NCI-H1694 (cell line): ENCODE measurements around the gene CYP4F12.

Source experiments
- DNase-seq: peaks from one replicate; lab custom pipeline; 2025; lab: John Stamatoyannopoulos, UW

The CYP4F12 gene

DNA sequence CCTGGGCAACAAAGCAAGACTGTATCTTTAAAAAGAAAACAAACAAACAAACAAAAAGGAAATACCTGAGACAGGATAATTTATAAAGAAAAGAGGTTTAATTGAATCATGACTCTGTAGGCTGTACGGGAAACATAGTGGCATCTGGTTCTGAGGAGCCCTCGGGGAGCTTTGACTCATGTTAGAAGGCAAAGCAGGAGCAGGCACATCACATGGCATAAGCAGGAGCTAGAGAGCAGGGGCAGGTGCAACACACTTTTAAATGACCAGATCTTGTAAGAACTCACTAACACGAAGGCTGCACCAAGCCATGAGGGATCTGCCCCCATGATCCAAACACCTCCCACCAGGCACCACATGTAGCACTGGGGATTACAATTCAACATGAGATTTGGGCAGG is 41.8 kb downstream of the CYP4F12 start:
- no peak for DNase-seq

DNA sequence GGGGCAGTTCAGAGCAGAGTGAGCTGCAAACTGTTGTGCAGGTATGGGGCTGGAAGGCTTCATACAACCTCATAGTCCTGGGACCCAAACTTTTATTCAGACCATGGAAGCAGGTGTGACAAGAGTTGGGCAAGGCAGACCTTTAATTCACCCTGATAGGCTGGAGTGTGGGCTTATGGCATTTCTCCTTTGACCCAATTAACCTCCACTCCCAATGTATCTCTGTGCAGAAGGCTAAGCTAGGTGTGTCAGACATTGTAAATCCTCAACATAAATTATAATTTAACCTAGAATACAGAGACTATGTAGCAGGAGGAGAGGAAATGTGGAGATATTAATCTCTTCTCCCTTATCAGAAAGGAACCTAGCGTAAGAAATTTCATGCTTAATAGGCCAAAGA is 42.8 kb downstream of the CYP4F12 start:
- no peak for DNase-seq

DNA sequence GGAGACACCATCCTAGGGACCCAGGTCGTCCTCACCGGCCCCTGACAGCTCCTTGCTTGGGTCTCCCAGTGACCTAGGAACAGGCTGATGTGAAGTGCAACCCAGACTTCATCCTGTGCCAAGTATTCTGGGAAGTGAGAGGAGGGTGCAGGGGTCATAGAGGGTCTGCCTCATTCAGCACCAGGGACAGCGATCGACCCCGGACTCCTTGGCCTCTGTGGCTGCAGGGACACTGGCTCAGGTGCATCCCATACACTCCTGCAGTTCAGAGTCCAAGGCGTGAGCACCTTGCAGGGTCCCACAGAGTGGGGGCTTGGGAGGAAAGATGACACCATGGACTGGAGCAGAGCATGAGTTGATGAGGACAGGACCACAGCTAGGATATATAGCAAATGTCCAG is 44.9 kb downstream of the CYP4F12 start:
- no peak for DNase-seq

DNA sequence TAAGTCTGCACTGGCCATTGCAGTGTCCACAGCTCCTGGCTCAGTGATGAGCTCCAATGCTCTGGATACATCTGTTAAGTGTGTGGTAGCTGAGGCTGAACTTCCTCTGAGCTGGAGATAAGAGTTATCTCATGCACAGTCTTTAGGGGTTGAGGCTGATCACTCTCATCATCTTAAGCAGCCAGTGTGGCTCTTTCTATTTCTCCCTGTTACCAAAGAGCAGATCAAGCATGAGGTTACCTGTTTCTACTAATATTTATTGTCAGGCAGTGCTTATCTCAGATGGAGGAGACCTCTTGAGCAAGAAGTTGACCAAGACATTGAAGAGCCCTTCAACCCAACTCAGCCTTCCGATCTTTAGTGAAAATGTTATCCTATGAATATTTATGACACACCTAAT is 48.4 kb downstream of the CYP4F12 start:
- DNase-seq: no peak

DNA sequence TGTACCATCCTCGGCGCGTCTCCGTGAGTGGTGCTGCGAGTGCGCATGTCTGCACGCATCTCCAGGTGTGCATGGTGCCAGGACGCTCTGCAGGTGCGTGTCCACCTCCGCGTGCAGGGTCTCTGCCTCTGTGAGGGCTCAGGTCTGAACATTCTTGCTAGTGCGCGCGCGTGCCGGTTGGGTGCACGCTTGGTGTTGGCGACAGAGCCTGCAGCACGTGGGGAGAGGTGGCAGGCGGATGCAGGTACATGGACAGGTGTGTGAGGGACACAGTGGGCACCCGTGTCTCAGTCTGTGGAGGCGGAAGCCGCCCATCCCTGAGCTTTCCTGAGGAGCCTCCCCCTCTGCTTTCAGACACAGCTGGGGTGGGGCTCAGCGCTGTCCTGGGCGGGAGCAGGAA is 50.1 kb downstream of the CYP4F12 start:
- DNase-seq: no peak

DNA sequence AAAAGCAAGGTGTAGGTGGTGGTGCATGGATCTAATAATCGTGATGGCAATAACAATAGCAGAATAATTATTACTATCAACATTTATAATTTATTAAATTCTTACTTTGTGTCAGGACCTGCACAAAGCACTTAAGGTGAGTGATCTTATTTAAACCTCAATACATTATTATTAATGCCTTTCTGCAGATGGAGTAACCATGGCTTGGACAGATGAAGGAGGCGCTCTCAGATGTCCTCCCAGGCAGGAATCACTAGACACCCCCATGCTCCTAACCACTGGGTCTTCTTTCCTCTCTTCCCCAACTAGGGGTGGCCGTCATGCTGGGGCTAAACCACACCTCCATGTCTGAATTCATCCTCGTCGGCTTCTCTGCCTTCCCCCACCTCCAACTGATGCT is 54.8 kb downstream of the CYP4F12 start, which contains the start of gene OR10H2:
OR10H2 (plus strand) TSS at position 301 of the 400 bp plus-strand sequence; CDS start at position 321, 20 bp downstream.
- DNase-seq: no peak

DNA sequence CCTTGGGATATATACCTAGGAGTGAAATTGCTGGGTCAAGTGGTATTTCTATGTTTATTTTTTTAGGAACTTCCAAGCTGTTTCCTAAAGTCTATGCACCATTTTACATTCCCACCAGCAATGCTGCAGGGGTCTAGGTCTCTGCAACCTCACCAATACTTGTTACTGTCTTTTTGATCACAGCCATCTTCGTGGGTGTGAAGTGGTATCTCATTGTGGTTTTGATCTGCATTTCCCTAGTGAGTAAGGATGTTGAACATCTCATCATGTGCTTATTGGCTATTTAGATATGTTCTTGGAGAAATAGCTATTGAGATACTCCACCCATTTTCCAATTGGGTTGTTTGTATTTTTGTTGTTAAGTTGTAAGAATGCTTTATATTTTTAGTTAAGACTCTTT is 57.7 kb downstream of the CYP4F12 start:
- DNase-seq: no peak

DNA sequence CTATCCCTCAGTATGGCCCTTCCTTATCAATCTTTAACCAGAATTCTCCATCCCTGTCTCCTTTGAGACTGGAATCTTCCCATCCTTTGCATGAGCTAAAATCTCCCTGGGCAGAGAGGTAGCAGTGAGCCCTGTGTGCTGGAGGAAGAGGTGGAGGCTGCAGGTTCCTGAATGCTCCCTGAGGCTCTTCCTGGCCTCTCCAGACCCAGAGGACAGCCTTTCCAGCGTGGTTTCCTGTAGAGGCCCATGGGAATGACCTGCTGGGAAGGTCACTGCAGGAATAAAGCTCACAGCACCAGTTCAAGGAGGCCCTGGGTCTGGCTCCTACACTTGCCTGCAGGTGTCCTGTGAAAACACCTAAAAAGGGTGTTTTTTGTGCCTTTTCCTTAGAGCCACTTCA is 59.5 kb downstream of the CYP4F12 start:
- no peak for DNase-seq

DNA sequence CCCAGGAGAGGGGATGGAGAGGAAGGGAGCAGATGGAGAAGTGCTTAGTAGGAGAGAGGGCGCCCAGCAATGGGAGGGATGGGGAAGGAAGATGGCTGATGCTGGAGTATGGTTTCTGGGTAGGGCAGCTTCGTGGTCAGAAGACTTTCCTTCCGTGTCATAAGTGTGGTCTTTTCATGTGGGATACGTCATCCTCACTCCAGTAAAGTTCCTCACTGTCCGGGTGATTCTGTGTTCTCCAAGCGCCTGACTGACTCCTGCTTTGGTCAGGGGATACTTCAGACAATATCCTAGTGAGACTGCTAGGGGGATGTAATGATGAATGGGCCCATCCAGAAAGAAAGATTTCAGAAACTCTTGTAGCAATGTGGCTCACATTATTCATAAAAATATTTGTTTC is 61.0 kb downstream of the CYP4F12 start:
- no peak for DNase-seq

DNA sequence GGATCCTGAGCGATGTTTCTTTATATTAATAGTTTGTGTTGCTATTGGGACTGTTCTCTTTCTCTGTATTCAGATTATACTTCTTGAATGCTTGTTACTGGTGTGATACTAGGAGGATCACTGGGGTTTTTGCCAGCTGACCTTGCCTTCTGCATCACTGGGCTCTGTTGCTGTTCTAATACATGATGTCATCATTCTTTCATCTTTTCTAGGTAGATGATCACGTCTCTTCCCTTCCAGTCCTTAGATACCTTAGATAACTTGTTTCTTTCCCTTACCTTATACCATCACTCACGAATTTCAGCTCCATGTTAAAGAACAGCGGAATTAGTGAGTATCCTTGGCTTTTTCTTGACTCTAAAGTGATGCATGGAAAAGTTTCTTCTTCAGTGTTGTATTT is 64.8 kb downstream of the CYP4F12 start, which contains the start of gene OR10H3:
OR10H3 (plus strand) TSS at position 264 of the 400 bp plus-strand sequence. CDS start 3,408 bp downstream, outside the sequence.
- DNase-seq: no peak

DNA sequence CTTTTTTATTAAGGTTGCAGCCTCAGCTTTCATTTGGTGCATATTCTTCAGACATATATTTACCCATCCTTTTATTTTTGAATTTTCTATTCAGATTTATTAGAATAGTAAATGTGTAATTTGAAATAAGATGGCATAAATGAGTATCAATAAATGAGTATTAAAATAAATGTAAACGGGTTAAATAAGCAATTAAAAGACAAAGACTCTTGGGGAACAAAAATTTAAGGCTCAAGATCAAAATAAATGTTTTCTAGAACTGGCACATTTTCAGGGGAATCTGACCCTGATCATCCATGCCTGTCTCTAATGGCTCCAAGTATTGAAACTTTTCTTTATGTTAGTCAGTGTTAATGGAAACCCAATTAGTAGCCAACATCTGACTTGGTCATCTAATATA is 67.9 kb downstream of the CYP4F12 start:
- DNase-seq: no peak
